NCI-H82 (cell line): ENCODE data around the gene WNT16.
"Not testable (repeated sequence)": the region's sequence is repeated elsewhere in the genome, so short reads cannot be mapped to it uniquely, and the experiment has no call there.

Experiments used
- DNase-seq: peaks from one replicate; lab custom pipeline; 2025; lab: John Stamatoyannopoulos, UW

The WNT16 gene

GRCh38 chr7:121328508-121329190 is at the start of gene WNT16:
Gene WNT16 (plus strand): TSS chr7:121329000. CDS start chr7:121329293, 293 bp downstream.
- DNase-seq, result peak; percentile 42

GRCh38 chr7:121279060-121279620 is 49.7 kb upstream of the WNT16 start:
- DNase-seq, result no peak

GRCh38 chr7:121279822-121280221 is 49.0 kb upstream of the WNT16 start:
- DNase-seq, result no peak

- DNase-seq, result no peak
These were observed 48.1 kb upstream of the WNT16 start for GRCh38 chr7:121280656-121281055.

GRCh38 chr7:121282129-121282528 is 46.7 kb upstream of the WNT16 start:
- DNase-seq, result no peak

GRCh38 chr7:121285066-121285667 is 43.6 kb upstream of the WNT16 start:
- no peak for DNase-seq

- no peak for DNase-seq
These were observed 42.6 kb upstream of the WNT16 start for GRCh38 chr7:121286186-121286585.

- no peak for DNase-seq
These were observed 41.8 kb upstream of the WNT16 start for GRCh38 chr7:121286742-121287734.

- DNase-seq, result no peak
These were observed 39.9 kb upstream of the WNT16 start for GRCh38 chr7:121288894-121289293.

GRCh38 chr7:121289930-121290329 is 38.9 kb upstream of the WNT16 start:
- not testable (repeated sequence) for DNase-seq

- no peak for DNase-seq
These were observed 34.3 kb upstream of the WNT16 start for GRCh38 chr7:121294448-121294992.

- DNase-seq, result no peak
These were observed 31.0 kb upstream of the WNT16 start for GRCh38 chr7:121297843-121298242.

- DNase-seq, result no peak
These were observed 30.0 kb upstream of the WNT16 start for GRCh38 chr7:121298831-121299239.

- DNase-seq, result no peak
These were observed 27.9 kb upstream of the WNT16 start for GRCh38 chr7:121300685-121301420.

GRCh38 chr7:121301446-121302213 is 27.2 kb upstream of the WNT16 start:
- no peak for DNase-seq

- no peak for DNase-seq
These were observed 26.5 kb upstream of the WNT16 start for GRCh38 chr7:121302214-121302745.

- no peak for DNase-seq
These were observed 25.2 kb upstream of the WNT16 start for GRCh38 chr7:121303422-121304101.

GRCh38 chr7:121304102-121304658 is 24.6 kb upstream of the WNT16 start:
- DNase-seq, result no peak

- no peak for DNase-seq
These were observed 23.7 kb upstream of the WNT16 start for GRCh38 chr7:121305109-121305508.
